GM12872 (cell line): Measurements from ENCODE around the gene IL1RL2.

Experiments used
- CTCF ChIP-seq: IDR thresholded peaks from 3 replicates; pipeline ENCODE4 v1.5.1; 2011; ENCODE audit warnings: low read depth, mild to moderate bottlenecking, low read length, moderate library complexity; ENCODE audit not compliant: insufficient read depth

IL1RL2 gene

GRCh38 chr2:102266204-102266603, 79.4 kb downstream of the IL1RL2 start:
- no peak for TF ChIP-seq CTCF

GRCh38 chr2:102267774-102268173, 81.0 kb downstream of the IL1RL2 start:
- no peak for TF ChIP-seq CTCF

GRCh38 chr2:102268510-102269199, 81.8 kb downstream of the IL1RL2 start:
- no peak for TF ChIP-seq CTCF

GRCh38 chr2:102269200-102269524, 82.3 kb downstream of the IL1RL2 start:
- TF ChIP-seq CTCF, result no peak

- no peak for TF ChIP-seq CTCF
Observed at GRCh38 chr2:102271844-102272243, 85.0 kb downstream of the IL1RL2 start.

GRCh38 chr2:102273619-102274211, 86.9 kb downstream of the IL1RL2 start:
- TF ChIP-seq CTCF, result no peak

- TF ChIP-seq CTCF, result no peak
Observed at GRCh38 chr2:102276549-102277201, 89.9 kb downstream of the IL1RL2 start.
